ENCODE measurements around the gene S1PR2. TPM values are rescaled to one million over a fixed set of nuclear protein-coding genes. Genes with fewer than 3 reads are reported as not detected.
"Not testable (repeated sequence)": the region's sequence is repeated elsewhere in the genome, so short reads cannot be mapped to it uniquely, and the experiment has no call there.

S1PR2 gene
- total RNA-seq, 1 donor from 2014 or later = 24.3 TPM

GRCh38 chr19:10238172-10238783 lies 7.1 kb upstream of the S1PR2 start:
- no peak for TF ChIP-seq CTCF (IDR thresholded peaks at IDR 0.05)
- intact Hi-C loops (cut with DNase I) = no loop called here
- Histone ChIP-seq H3K4me1 (no peaks in the 10 kb centered on the region), H3K36me3 (no peaks in the 10 kb centered on the region), H3K9me3 (no peaks in the 10 kb centered on the region), H3K4me3 (no peak overlapping the region), H3K27ac (peak overlapping the region in 1 of 2 donors; percentile 16), H3K27me3 (no peaks in the 10 kb centered on the region)
- no peak for DNase-seq (ENCODE audit: low spot score in 2 of 2)

DNA sequence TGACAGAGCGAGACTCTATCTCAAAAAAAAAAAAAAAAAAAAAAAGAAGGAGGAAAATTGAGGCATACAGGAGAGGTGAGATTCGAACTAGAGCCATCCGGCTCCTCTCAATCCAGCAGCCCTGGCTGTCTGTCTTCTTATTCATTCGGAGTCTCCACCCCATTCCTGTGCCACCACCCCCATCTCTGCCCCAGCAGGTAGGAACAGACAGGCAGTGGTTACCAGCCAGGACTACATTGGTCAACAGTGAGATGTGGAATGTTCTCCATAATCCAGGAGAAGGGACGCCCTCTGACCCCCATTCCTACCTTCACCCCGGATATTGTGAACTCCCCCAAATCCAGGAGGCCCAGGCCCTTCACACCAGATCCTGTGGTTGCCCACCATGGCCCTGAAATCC lies 6.6 kb upstream of the S1PR2 start:
- Histone ChIP-seq H3K27me3 (no peaks in the 10 kb centered on the region), H3K27ac (peak overlapping the region in 1 of 2 donors; percentile 16), H3K9me3 (no peaks in the 10 kb centered on the region), H3K4me3 (no peak overlapping the region), H3K4me1 (no peaks in the 10 kb centered on the region), H3K36me3 (no peaks in the 10 kb centered on the region)
- intact Hi-C loops (cut with DNase I) = no loop called here
- TF ChIP-seq CTCF (IDR thresholded peaks at IDR 0.05) = no peak
- no peak for DNase-seq (ENCODE audit: low spot score in 2 of 2)

DNA sequence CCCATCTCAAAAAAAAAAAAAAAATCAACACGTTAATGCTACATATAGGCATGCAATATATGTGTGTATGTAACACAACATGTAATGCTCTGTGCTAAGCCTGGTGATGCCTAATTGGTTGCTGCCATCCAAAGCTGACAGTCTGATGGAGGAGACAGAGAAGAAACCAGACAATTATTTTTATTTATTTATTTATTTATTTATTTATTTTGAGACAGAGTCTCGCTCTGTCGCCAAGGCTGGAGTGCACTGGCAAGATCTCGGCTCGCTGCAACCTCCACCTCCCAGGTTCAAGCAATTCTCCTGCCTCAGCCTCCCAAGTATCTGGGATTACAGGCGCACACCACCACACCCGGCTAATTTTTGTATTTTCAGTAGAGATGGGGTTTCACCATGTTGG lies 4.3 kb upstream of the S1PR2 start:
- H3K27ac ChIP-seq; H3K36me3 ChIP-seq; H3K4me1 ChIP-seq; DNase-seq (ENCODE audit: low spot score in 2 of 2); H3K27me3 ChIP-seq; H3K4me3 ChIP-seq; H3K9me3 ChIP-seq; intact Hi-C loops (cut with DNase I): not testable (repeated sequence)

DNA sequence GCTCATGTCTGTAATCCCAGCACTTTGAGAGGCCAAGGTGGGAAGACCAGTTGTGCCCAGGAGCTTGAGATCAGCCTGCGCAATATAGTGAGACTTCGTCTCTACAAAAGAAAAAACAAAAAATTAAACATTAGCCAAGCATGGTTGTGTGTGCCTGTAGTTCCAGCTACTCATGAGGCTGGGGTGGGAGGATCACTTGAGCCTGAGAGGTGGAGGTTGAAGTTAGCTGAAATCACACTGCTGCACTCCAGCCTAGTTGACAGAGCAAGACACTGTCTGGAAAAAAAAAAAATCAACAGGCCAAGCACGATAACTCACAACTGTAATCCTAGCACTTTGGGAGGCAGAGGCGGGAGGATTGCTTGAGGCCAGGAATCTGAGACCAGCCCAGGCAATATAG lies 3.9 kb upstream of the S1PR2 start:
- H3K9me3 ChIP-seq = no peaks in the 10 kb centered on the region
- intact Hi-C loops (cut with DNase I) = no loop called here
- peaks cover 3 to 4% of the 10 kb centered on the region in 2 donors for H3K4me1 ChIP-seq
- no peak overlapping the region for H3K27ac ChIP-seq
- H3K4me3 ChIP-seq = no peak overlapping the region
- TF ChIP-seq CTCF (IDR thresholded peaks at IDR 0.05) = no peak
- H3K27me3 ChIP-seq = no peaks in the 10 kb centered on the region
- H3K36me3 ChIP-seq = no peaks in the 10 kb centered on the region
- no peak for DNase-seq (ENCODE audit: low spot score in 2 of 2)

DNA sequence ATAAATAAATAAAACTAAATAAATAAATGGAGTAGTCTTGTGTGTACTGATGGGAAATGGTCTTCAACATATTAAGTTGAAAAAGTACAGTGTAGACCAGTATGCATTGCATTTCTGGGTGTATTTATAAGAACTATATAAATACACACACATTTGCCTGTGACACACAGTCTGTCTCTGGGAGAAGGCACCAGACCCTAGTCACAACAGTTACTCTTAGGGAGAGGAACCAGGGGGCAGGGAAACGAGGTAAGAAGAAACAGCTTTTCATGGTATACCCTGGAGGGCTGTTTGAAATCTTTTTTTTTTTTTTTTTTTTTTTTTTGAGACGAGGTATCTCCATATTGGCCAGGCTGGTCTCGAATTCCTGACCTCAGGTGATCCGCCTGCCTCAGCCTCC lies 2.8 kb upstream of the S1PR2 start:
- intact Hi-C loops (cut with DNase I) = no loop called here

More for the DNA sequence above, 2.8 kb upstream of the S1PR2 start:
- Histone ChIP-seq H3K27me3 (no peaks in the 10 kb centered on the region), H3K4me3 (no peak overlapping the region), H3K36me3 (no peaks in the 10 kb centered on the region), H3K4me1 (peaks cover 3 to 8% of the 10 kb centered on the region in 2 donors), H3K9me3 (no peaks in the 10 kb centered on the region), H3K27ac (no peak overlapping the region)
- no peak for DNase-seq (ENCODE audit: low spot score in 2 of 2)
- TF ChIP-seq CTCF (IDR thresholded peaks at IDR 0.05) = no peak
